Renal cortical epithelial cell (primary cell): ENCODE measurements around the gene RAPGEF4. TPM values are rescaled to one million over a fixed set of nuclear protein-coding genes. Genes with fewer than 3 reads are reported as not detected.

Experiments used
- DNase-seq: peaks from one replicate; pipeline ENCODE4 v3.0.0-alpha.2; 2011; ENCODE audit warnings: low read depth
- total RNA-seq: library from RNA; depleted of rRNA; stranded (reverse); fragments of >200 nt; gene quantifications from 2 replicates; pipeline ENCODE4 v1.2.3, GENCODE V29; 2014

RAPGEF4 gene
- total RNA-seq, 1 donor from 2014 or later, result 1.2 TPM

DNA sequence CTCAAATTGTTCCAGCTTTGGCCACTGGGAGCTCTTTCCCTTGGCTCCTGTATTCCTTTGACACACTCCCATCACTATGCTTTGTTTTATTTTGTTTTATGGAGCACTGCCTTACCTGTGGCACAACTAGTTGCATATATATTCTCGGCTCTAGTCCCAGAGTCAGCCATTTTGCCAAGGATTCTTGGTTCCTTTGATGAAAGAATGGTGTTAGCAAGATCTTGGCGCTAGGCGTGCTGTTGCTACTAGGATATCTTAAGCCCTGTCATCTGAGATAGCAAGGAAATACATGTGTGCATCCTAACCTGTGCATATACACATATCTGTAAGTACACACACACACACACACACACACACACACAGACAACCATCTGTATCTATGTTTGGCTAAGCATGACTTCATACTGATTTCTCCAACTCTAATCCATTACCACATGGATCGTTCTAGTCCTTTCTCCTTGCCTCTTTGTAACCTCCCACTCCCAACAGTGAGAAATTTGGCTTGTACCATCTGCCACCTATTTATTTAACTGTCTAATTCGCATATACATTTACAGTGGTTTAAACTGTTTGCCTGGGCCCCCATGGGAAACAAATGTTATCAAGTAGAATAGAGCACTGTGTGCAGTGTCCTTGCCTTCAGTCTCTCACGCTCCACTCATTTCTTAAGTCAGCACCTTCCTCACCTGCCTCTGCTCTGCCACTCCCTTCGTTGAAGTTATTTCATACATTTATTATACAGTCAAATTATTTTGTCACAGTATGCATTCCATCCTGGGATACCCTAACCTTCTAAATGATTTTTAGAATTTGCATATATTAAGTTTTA lies 202.5 kb downstream of the RAPGEF4 start:
- no peak for DNase-seq

DNA sequence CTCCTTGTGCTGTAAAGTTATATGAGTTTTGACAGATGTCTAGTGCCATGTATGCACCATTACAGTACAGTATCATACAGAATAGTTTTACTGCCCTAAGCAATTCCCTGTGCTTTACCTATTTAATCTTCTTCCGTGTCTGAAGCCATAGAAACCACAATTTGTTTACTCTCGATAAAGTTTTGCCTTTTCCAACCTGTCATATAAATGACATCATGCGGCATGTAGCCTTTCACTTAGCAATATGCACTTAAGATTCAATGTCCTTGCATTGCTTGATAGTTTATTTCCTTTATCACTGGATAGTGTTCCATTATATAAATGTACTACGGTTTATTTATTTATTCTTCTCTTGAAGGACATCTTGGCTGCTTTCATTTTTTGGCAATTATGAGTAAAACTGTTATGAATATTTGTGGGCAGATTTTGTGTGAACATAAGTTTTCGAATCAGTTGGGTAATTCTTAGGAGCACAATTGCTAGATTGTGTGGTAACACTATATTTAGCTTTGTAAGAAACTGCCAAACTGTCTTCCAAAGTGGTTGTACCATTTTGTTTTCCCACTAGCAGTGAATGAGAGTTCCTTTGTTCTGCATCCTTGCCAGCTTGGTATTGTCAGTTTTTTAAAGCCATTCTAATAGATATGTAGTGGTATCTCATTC lies 203.2 kb downstream of the RAPGEF4 start:
- DNase-seq, result no peak

DNA sequence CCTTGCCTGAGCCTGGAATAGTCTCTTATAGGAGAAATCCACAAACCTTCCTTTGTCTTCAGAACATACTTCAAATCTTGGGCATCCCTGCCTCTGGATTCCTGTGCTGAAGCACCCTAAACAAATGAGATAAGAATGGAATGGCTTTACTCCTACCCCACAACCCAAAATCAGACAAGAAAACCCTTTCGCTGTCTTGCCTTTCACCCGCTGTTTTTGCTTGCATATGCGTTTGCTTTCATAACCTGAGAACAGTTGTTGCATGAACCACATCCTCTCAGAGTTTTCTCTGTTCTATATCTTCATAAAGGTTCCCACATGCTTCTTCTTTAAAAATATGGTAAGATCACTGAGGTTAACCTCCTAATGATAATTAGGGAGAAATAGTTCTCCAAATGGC lies 207.9 kb downstream of the RAPGEF4 start:
- DNase-seq, result no peak

DNA sequence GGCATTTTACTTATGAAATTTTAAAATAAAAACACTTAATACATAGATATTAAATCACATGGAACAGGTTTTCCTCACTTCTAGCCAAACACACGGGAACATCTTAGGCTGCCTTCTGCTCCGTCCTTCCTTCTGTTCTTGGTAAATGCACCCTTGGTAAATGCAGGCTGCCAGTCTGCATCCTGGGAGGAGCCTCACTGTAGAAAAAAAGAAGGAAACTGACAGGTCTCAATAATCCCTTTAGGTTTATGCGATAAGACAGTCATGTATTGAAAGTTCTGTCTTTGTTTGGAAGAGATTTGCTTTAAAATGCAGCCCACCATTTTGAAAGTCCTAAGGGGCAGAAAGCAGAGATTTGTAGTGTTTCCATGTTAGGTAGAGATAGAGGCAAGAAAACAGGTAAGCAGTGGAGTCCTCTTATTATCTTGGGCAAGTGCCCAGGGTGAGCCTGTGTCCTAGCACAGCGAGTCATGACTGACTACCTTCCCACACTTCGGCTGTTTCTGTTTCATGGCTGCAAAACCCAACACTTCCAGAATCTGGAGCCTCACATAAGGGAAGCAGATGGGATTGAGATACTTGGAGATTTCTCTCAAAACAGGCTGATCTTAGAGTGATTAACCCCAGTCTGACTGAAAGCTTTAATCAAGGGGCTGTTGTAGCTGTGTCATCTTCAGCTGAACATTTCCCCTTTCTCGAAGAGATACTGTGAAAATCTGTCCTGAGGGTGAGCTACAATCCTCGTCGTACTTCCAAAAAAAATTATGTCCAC lies 208.6 kb downstream of the RAPGEF4 start:
- DNase-seq, result peak; percentile 35

DNA sequence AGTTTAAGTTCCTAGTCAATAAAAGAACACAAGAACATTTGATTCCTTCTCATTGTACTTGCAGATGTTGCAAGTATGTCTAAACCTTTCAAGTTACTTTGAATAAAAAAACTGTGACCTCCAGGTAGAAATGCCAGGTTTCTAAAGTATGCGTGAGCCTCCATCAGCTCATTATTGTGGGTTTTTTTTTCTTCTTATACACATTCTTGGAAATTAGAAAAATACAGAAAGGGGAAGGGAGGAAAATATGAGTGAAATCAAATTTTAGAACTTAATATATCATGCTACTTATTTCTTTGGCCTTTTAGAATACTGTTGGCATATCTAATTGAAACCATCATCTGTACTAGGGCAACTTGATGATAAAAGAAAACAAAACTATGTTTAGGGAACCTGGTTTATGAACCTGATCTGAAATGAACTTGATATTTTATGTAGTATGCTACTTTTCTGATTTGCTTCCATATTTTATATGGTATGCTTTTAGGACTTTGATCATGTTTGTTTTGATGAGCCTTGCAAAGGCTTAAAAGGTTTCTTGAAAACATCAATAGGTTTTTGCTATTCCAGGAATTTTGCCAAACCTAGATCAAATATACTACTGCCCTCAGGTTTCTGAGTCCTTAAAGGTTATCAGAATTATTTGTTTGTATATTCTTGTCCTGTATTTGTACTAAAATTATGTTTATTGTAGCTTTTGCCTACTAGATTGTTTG lies 209.3 kb downstream of the RAPGEF4 start:
- DNase-seq, result no peak

DNA sequence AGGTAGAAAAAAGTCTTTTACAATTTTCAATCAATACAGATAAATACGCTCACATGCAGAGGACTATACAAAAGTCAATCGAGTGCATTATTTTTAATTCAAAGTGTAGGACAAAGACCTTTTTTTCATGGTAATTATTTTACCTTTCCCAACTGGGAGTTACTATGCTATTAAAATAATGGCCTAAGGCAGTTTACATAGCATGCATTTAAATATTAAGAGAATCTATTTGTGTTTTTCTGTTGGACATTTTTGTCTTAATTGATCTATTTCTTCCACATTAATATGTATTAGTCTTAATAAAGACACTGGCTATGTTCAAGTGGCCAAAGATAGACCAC lies 209.8 kb downstream of the RAPGEF4 start:
- DNase-seq, result no peak

DNA sequence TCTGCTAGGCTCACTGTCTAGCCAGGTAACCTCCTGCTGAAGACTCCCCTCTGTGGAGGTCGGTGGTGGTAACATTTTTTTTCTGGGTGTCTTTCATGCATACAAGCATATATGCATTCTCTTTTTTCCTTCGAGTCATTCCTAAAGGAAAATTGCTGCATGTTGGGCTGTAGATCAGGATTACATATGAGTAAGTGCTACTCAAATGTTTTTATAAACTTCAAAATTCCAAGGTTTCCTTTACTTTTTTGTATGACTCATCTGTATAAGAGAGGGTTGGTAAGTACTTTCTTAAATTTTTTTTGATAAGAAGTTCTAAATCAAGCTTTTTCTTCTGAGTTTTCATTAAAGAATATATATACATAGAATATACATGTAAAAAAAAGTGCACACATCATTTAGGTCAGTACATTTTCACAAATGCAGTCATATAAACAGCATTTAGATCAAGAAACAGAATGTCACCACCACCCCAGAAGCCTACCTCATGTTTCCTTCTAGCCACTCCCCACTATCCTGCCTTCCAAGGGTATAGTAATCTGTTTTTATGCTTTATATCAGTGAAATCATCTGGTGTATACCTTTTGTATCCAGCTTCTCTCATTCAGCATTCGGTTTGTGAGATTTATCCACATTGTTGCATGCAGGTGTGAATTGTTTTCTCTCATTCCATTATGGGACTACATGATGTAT lies 212.0 kb downstream of the RAPGEF4 start:
- no peak for DNase-seq

DNA sequence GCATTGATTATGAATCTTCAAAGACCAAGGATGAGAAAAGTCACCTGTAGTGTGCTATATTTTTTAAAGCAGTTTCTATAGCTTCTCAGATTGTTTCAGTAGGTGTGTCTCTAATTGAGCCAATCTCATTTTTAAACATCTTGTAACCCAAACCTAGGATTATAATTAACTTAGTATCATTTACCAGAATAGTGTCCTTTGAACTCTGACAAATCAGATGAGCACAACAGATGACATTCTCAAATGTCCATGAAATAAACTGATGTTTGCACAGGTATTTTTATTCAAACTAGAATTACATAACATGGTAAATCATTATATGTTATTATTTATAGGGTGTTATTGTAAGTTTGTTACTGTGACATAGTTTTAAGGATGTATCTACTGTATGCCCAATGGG lies 213.9 kb downstream of the RAPGEF4 start:
- no peak for DNase-seq

DNA sequence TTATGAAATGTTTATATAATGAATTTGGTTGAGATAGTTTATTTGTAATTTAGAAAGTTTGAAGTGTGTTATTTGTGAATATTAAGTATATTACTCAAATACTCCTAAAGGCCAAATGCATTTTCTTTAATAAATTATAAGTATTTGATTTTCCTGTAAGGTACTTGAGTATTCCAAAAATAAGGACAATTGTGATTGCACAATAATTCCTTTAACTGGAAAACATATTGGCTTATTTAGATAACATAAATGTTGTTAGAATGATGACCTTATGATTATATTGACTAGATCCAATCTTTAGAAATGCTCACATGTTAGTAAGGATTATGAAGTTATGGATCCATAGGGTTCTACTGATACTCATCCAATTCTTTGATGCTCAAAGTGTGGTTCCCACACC lies 214.9 kb downstream of the RAPGEF4 start:
- no peak for DNase-seq

DNA sequence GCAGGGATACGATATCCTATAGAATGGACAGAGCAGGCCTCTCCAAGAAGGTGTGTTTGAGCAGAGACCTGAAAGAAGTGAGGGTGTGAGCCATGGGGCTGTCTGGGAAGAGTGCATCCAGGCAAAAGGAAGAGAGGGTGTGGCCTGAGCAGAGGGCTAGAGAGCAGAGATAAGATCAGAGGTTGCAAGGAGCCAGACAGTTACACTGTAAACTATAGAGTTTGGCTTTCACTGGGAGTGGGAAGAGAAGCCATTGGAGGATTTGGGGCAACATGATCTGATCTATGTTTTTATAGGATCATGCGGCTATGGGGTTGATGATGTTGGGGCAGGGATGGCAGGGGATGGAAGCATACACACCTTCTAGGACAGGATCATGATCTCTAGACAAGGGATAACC lies 215.9 kb downstream of the RAPGEF4 start:
- no peak for DNase-seq

DNA sequence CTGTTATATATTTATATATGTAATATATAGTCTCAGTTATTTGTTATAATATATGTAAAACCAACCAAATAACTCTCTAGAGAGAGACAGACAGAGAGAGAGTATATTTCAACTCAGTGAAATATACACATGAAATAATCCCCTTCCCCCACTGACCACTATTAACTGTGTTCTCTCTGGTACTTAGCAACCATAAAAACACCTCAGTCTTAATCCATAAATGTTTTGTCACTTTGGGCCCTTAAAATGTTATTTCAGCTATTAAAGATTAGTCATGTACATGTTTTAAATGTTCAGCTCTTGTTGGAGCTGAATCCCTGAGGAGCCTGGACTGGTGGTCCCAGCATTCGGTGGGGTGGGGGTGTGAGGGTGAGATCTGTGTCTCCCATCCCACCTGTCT lies 217.8 kb downstream of the RAPGEF4 start:
- peak; percentile 51 for DNase-seq

DNA sequence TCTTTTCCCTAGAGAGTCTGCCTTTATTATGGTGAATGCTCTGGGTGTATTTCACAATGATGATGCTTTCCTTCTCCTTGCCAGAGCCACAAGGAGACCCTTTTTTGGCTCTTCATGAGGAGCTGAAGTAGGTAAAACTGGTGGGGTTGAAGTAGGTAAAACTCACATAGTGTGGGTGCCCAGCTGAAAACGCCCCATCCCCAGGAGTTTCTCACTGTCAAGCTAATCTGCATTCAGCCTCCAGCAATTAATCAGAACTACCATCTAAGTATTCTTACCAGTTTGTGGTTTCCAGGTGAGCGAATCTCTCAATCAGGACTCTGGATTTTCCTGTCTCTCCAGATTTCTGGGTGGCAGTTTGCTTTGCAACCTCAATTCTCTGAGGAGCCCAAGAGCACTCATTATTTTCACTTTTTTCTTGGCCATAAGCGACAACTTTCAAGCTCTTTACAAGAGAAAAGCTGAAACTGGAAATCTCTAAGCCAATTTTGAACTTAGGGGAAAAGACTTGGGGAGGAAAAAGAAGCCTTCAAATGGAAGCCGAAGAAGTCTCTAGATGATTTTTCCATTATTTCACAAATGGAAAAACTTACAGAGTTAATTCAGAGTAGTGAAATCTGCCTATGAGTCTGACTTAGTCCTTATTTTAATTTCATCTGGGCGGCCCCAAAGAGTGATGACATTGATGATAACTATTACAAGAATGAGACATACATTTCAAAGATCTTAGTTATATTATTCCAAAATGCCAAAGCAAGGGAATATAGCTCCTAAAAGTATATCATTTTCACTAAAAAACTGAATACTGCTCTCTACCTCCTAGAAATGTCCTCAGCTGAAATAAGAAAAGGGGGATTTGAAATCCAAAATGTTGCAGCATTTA lies 218.6 kb downstream of the RAPGEF4 start:
- peak; percentile 48 for DNase-seq

DNA sequence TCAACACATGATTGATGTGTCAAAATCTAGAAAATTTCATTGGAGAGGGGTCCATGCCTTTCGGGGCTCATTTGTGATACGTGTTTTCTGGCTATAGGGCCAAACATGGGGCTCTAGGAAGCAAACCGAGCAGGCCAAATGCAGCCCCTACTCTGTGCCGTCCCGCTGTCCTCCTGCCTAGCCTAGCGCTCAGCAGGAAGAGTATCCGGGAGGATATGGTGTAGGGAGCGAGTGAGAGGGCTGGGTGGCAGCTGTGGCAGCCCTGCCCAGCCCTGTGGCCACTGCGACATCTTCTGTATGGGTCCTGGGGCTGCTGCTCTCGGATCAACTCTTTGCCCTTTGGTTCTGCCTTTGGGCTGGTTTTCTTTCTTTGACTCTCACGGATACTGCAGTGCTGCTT lies 219.9 kb downstream of the RAPGEF4 start:
- no peak for DNase-seq

DNA sequence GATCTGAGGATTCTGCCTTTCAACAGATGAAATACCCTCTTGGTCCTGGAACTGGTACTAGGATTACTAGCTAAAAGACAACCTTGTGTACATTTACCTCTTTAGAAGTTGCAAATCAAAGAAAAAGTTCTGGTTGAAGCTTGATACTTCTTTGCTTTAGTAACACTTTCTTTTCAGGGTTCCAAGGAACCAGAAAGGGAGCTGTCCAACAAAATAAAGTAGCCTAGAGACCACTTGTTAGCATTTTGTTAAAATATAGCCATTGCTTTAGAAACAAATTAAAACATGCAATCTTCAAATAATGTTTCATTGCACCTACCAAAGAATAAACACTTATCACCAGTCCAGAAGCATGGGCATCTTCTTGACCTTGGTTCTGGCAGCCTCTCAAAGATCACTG lies 222.1 kb downstream of the RAPGEF4 start:
- no peak for DNase-seq

DNA sequence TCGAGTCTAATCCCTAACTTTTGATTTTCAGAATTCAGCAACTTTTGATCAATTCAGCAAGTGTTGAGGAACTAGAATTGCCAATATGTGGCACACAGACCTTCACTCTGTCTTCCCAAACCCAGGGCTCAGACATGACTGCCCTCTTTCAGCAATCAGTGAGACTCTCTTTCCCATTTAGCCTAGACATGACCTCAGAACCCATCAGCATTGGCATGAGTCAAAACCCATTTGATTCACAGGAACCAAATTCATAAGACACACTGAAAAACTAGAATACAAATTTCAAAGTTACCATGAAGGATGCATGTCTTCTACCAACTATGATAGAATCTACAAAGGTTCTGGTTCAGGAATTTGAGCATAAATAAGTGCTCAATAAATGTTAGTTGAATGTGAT lies 226.4 kb downstream of the RAPGEF4 start:
- no peak for DNase-seq

DNA sequence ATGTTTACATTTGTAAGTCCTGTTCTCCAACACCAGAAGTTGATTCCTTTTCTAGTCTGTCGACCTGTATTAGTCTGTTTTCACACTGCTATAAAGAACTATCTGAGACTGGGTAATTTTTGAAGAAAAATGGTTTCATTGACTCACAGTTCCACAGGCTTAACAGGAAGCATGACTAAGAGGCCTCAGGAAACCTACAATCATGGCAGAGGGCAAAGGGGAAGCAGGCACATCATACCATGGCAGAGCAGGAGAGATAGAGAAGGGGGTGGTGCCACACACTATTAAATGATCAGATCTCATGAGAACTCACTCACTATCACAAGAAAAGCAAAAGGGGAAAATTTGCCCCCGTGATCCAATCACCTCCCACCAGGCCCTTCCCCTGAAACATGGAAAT lies 227.2 kb downstream of the RAPGEF4 start:
- peak; percentile 81 for DNase-seq

DNA sequence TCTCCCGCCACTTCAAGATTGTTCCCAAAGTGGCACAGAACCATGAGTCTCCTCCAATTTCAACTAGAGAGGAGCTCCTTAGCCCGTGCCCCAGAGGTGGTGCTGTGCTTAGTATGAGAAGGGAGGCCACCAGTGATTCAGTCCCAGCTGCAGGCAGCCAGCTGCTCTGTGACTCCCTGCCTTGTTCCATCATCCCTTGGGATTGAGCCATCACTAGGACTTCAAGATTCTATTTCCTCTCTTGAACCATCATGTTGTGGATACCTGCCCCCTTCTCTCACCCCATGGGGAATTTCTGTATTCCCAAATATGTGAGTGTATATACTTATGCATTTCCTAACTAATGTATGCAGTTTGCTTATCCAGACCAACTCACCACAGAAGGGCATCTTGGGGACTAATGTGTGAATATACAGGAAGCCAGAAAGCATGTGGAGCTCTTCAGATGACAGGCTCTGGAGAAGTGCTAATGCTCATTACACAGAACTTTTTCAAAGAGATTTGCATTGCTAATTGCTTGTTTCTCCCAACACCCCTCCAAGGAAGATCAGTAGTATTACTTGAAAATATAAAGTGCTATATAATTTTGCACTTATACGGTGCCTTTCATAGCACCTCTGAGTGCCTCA lies 229.0 kb downstream of the RAPGEF4 start:
- DNase-seq, result no peak

DNA sequence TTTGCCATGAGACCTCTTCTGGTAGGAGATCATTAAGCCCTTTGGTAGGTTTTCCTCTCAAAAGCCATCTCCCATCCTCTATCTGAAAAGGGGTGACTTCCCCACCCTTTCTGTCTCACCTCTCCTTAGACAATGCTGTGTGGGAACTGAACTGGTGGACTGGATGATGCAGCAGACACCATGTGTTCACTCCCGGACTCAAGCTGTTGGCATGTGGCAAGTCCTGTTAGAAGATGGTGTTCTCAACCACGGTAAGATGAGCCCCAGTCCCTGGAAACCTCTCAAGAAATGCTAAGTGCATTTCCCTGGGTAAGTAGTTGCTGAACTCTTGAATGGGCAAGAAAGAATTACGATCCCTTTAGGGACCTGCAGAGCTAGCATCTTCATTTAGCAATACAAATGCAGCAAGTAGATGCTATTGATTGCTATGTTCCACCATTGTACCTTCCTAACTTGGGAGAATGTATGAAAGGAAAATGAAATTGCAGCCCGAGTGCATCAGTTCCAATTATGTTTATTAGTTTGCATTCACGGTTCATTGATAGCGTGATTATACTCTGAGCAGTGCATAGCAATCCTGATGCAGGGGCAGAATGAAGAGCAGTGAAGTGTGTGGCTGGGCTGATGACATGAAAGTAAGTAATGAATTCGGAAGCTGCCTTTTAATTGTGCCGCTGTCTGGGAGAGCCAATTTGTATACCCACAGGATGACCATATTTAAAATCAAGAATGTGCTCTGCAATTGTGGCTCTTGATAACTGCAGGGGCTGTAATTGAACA lies 230.0 kb downstream of the RAPGEF4 start:
- peak; percentile 19 for DNase-seq
